GM12878 (cell line): ENCODE results near the gene RASGRP2. TPM values are rescaled to one million over a fixed set of nuclear protein-coding genes. Genes with fewer than 3 reads are reported as not detected.

Source experiments
- ATAC-seq: fragments of 200-7000 bp; cut with Tn5 transposase; 3 replicates; pipeline ENCODE4 v1.9.1; 2020; ENCODE audit warnings: mild to moderate bottlenecking, moderate library complexity
- BruUV-seq: library from RNA; stranded (reverse); fragments of 400-500 nt; replicated peaks from 2 replicates; lab custom pipeline; 2021; lab: Mats Ljungman, UMichigan
- CTCF ChIA-PET: fragments of 300-600 bp; sonication (Branson Sonifier 250); formaldehyde crosslinking; extraction: SDS; loops from one replicate; lab custom pipeline; 2021; ENCODE audit warnings: inconsistent platforms; lab: Yijun Ruan, JAX
- POLR2A ChIA-PET: fragments of 350-600 bp; formaldehyde crosslinking; extraction: SDS; loops from one replicate; lab custom pipeline; 2021; ENCODE audit warnings: inconsistent platforms; lab: Charles Lee
- RAD21 ChIA-PET: fragments of 300-600 bp; sonication (Branson Sonifier 250); formaldehyde crosslinking; loops from one replicate; lab custom pipeline; 2023; ENCODE audit warnings: antibody characterized with exemption; ENCODE audit not compliant: unreplicated experiment; lab: Charles Lee
- SMC1A ChIA-PET: fragments of 300-600 bp; sonication (Branson Sonifier 250); formaldehyde crosslinking; loops from one replicate; lab custom pipeline; 2023; ENCODE audit not compliant: unreplicated experiment, uncharacterized antibody; lab: Charles Lee
- DNase-seq: peaks from one replicate; pipeline ENCODE4 v3.0.0-alpha.2; 2011; ENCODE audit warnings: low read depth, low spot score
- FAIRE-seq: peaks from 3 replicates; lab custom pipeline; 2011; peaks lifted over from hg19 to GRCh38; lab: Jason Lieb, UNC
- H2AFZ ChIP-seq: 2 replicates; pipeline ENCODE4 v1.6.0; 2011; ENCODE audit warnings: low read depth, low read length, control low read depth; ENCODE audit not compliant: control insufficient read depth
- H3K27ac ChIP-seq: 2 replicates; pipeline ENCODE4 v1.5.1; 2011; ENCODE audit warnings: control low read depth; ENCODE audit not compliant: control insufficient read depth, insufficient read depth
- H3K27me3 ChIP-seq, 2 experiments: replicated peaks in 1 of 2; 2 replicates each; pipeline versions ENCODE4 v1.6.0 to v1.6.1; 2011; ENCODE audit warnings: low read length in 1 of 2; ENCODE audit not compliant: control insufficient read depth in 2 of 2, insufficient read depth in 2 of 2
- H3K36me3 ChIP-seq, 2 experiments: 2 replicates each; pipeline ENCODE4 v1.5.1; 2011; ENCODE audit warnings: low read length in 1 of 2; ENCODE audit not compliant: control insufficient read depth in 2 of 2, insufficient read depth in 2 of 2
- H3K4me1 ChIP-seq: 2 replicates; pipeline ENCODE4 v1.6.1; 2011; ENCODE audit warnings: mild to moderate bottlenecking, low read length, moderate library complexity, mixed read lengths; ENCODE audit not compliant: control insufficient read depth, insufficient read depth
- H3K4me2 ChIP-seq: 2 replicates; pipeline ENCODE4 v1.6.0; 2011; ENCODE audit warnings: control low read depth; ENCODE audit not compliant: control insufficient read depth, insufficient read depth
- H3K4me3 ChIP-seq: fragments of 200-600 bp; sonication (generic); 2 replicates; pipeline ENCODE4 v1.5.1; 2016
- H3K79me2 ChIP-seq: 2 replicates; pipeline ENCODE4 v1.6.0; 2011; ENCODE audit warnings: low read length; ENCODE audit not compliant: control insufficient read depth, insufficient read depth
- H3K9ac ChIP-seq: 2 replicates; pipeline ENCODE4 v1.8.0; 2011; ENCODE audit warnings: low read length, control low read depth, mixed read lengths; ENCODE audit not compliant: control insufficient read depth, insufficient read depth
- H3K9me3 ChIP-seq: replicated peaks from 3 replicates; pipeline ENCODE4 v1.5.1; 2011; ENCODE audit warnings: mild to moderate bottlenecking, low read length; ENCODE audit not compliant: control insufficient read depth, insufficient read depth
- H4K20me1 ChIP-seq: 2 replicates; pipeline ENCODE4 v1.6.0; 2011; ENCODE audit not compliant: control insufficient read depth, insufficient read depth
- ASH2L ChIP-seq: fragments of 300-600, 200-600 bp; sonication (generic); IDR thresholded peaks from 2 replicates; pipeline ENCODE4 v1.6.1; 2017; ENCODE audit warnings: low read depth, mild to moderate bottlenecking, borderline replicate concordance
- BCLAF1 ChIP-seq: fragments of 450-650 bp; IDR thresholded peaks from 2 replicates; pipeline ENCODE4 v1.6.1; 2017; ENCODE audit warnings: antibody characterized with exemption, mild to moderate bottlenecking, moderate library complexity
- CHD4 ChIP-seq: fragments of 200-600 bp; sonication (generic); IDR thresholded peaks from 2 replicates; pipeline ENCODE4 v1.6.1; 2016; ENCODE audit warnings: mild to moderate bottlenecking
- MTA2 ChIP-seq: fragments of 450-650 bp; IDR thresholded peaks from 2 replicates; pipeline ENCODE4 v1.6.1; 2016; ENCODE audit warnings: low read depth, mild to moderate bottlenecking, moderate library complexity
- SMAD5 ChIP-seq: IDR thresholded peaks from 2 replicates; pipeline ENCODE4 v1.6.1; 2016; ENCODE audit warnings: antibody characterized with exemption, low read depth
- SP1 ChIP-seq: IDR thresholded peaks from one replicate; pipeline ENCODE4 v1.6.1; 2011; ENCODE audit warnings: low read depth, low read length
- TBL1XR1 ChIP-seq: IDR thresholded peaks from 2 replicates; pipeline ENCODE4 v1.6.1; 2012; ENCODE audit warnings: low read depth, low read length, improper control_type of control experiment
- ZNF274 ChIP-seq: IDR thresholded peaks from one replicate; pipeline ENCODE4 v1.8.0; 2011; ENCODE audit not compliant: insufficient read length, insufficient read depth
- WGBS: methylation state at CpG from one replicate; pipeline ENCODE4 v1.1.6; 2016; ENCODE audit warnings: low lambda C conversion rate; ENCODE audit not compliant: insufficient replicate concordance, insufficient coverage; ENCODE audit errors: missing lambda C conversion rate; 5-methylcytosine and 5-hydroxymethylcytosine counted together
- in situ Hi-C: fragments of 300-500 bp; cut with MboI; formaldehyde crosslinking; loops from 9 replicates; pipeline ENCODE4 v1.14.3; 2018; ENCODE audit warnings: mixed read lengths
- intact Hi-C: fragments of 100-400 bp; cut with micrococcal nuclease; formaldehyde crosslinking; loops from one replicate; pipeline ENCODE4 v1.14.2; 2022; ENCODE audit not compliant: unreplicated experiment
- polyA plus RNA-seq, 11 experiments: library from polyadenylated mRNA; depleted of rRNA in 4 of 11; unstranded in 6 of 11; stranded (reverse) in 5 of 11; fragments of >200 nt; fragmentation: Nextera tagmentation in 4 of 11; fragmentation: Illumina TruSeq in 1 of 11; extraction: Ambion mirVana in 4 of 11; extraction: Trizol in 1 of 11; gene quantifications; 1 replicate in 1 of 11; 2 replicates in 10 of 11; pipeline versions ENCODE4 v1.2.1 to v1.2.3, GENCODE V29; 2011 to 2016; ENCODE audit warnings: inconsistent platforms in 2 of 11, missing spikeins in 2 of 11, low read depth in 1 of 11
- total RNA-seq, 4 experiments: library from RNA; depleted of rRNA in 3 of 4; stranded (reverse); fragments of >200 nt in 3 of 4; fragmentation: Illumina TruSeq in 1 of 4; extraction: Trizol in 1 of 4; gene quantifications; 2 replicates each; pipeline versions ENCODE4 v1.2.1 to v1.2.3, GENCODE V29; 2013 to 2021
- TF ChIP-seq, protein P1 (sequence below): IDR thresholded peaks from 2 replicates; pipeline ENCODE4 v1.6.1; 2011; ENCODE audit warnings: low read depth, mild to moderate bottlenecking, low read length, moderate library complexity, borderline replicate concordance; ENCODE audit errors: extremely low read depth

Gene RASGRP2
- total and polyA plus RNA-seq, 10 of the 15 experiments (the other 5 are each of a cell fraction or from before 2014, with no cell fraction given), result 0.26 to 9.0 (median 5.4) TPM

- no peaks in the 10 kb centered on the region for H3K79me2 ChIP-seq
- no peak overlapping the region for H2AFZ ChIP-seq
- ChIA-PET POLR2A (no interaction called here), RAD21 (interaction anchor here (0.9 to 1.4 kb wide), 3 partner anchors 13 to 30 kb away, joined by 4 read pairs; no protein-coding TSS in a partner anchor), SMC1A (interaction anchor here (0.8 kb wide), 1 partner anchor 29 kb away, joined by 4 read pairs; no protein-coding TSS in a partner anchor), CTCF (interaction anchor here (0.9 to 6.7 kb wide), 6 partner anchors 14 to 269 kb away, joined by 3 to 58 read pairs (median 4); no protein-coding TSS in a partner anchor)
- H4K20me1 ChIP-seq, result no peaks in the 10 kb centered on the region
- in situ Hi-C loops, result no loop called here
- H3K4me2 ChIP-seq, result no peak overlapping the region
- DNase-seq, result no peak
- intact Hi-C loops, result no loop called here
- no peak for TF ChIP-seq MTA2
- no peak for TF ChIP-seq BCLAF1
- no peak for TF ChIP-seq SMAD5
- TF ChIP-seq CHD4, result no peak
- TF ChIP-seq ZNF274, result no peak
- TF ChIP-seq TBL1XR1, result no peak
- no peak for TF ChIP-seq ASH2L
- TF ChIP-seq SP1, result no peak
- TF ChIP-seq, protein P1, sequence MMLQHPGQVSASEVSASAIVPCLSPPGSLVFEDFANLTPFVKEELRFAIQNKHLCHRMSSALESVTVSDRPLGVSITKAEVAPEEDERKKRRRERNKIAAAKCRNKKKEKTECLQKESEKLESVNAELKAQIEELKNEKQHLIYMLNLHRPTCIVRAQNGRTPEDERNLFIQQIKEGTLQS, result no peak
- peaks cover 7 to 11% of the 10 kb centered on the region in 2 experiments; a peak in 3 of 4 replicates for H3K27me3 ChIP-seq
- no peak overlapping the region for H3K27ac ChIP-seq
- WGBS, result 19% methylated on average over 15 of the region's 15 CpGs
- no peaks in the 10 kb centered on the region for H3K9me3 ChIP-seq
- FAIRE-seq, result no peak
- no TSS peak for BruUV-seq
- no peak overlapping the region for H3K4me3 ChIP-seq
- peaks cover 7% of the 10 kb centered on the region for H3K4me1 ChIP-seq
- no peak for ATAC-seq
- H3K36me3 ChIP-seq, result no peaks in the 10 kb centered on the region; a peak in 1 of 4 replicates
- H3K9ac ChIP-seq, result no peak overlapping the region
Observed at GRCh38 chr11:64718084-64718779, 25.7 kb downstream of the RASGRP2 start.
